Right lung (tissue), 10 donors: Measurements from ENCODE around the gene KANSL2. TPM values are rescaled to one million over a fixed set of nuclear protein-coding genes. Genes with fewer than 3 reads are reported as not detected.
A peak's percentile ranks its signal among the peaks of the same experiment; 100 is the strongest.
"Not testable (repeated sequence)": the region's sequence is repeated elsewhere in the genome, so short reads cannot be mapped to it uniquely, and the experiment has no call there.

Source experiments
- DNase-seq, 2 donors: peaks; one replicate each; pipeline ENCODE4 v3.0.0-alpha.2; 2013
- long read RNA-seq, 8 donors: transcript quantifications; one replicate each; lab custom pipeline, GENCODE V29; 2026
- polyA plus RNA-seq, 5 donors: library from polyadenylated mRNA; unstranded; fragments of 120-200 nt; gene quantifications; one replicate each; pipeline versions ENCODE4 v1.2.1 to v1.2.3, GENCODE V29; 2013; ENCODE audit warnings: inconsistent platforms in 1 of 5, low replicate concordance in 1 of 5; ENCODE audit not compliant: insufficient read length in 5 of 5, insufficient read depth in 1 of 5

The KANSL2 gene
- polyA plus RNA-seq, result 10 to 100 TPM; 49.4 to 63.3 (median 55.1) TPM
- long read RNA-seq, donor 1, transcript KANSL2-201 (10 exons, 2,155 nt), result major isoform, 6 of 27 reads
- long read RNA-seq, donor 1, partial matches to known transcripts, result 18 of 27 reads
- long read RNA-seq, donor 1, other reads (novel, unspliced or antisense), result 0 of 27 reads
- long read RNA-seq, donor 2, partial matches to known transcripts, result 0 of 5 reads
- long read RNA-seq, donor 2, other reads (novel, unspliced or antisense), result 0 of 5 reads
- long read RNA-seq, donor 3, partial matches to known transcripts, result 0 of 1 reads
- long read RNA-seq, donor 3, other reads (novel, unspliced or antisense), result 0 of 1 reads
- long read RNA-seq, donor 4, partial matches to known transcripts, result 0 of 2 reads
- long read RNA-seq, donor 4, other reads (novel, unspliced or antisense), result 0 of 2 reads
- long read RNA-seq, donor 5, partial matches to known transcripts, result 0 of 8 reads
- long read RNA-seq, donor 5, other reads (novel, unspliced or antisense), result 0 of 8 reads
- long read RNA-seq, donor 6, transcript KANSL2-201 (10 exons, 2,155 nt), result major isoform, 6 of 9 reads
- long read RNA-seq, donor 6, partial matches to known transcripts, result 0 of 9 reads
- long read RNA-seq, donor 6, other reads (novel, unspliced or antisense), result 0 of 9 reads
- long read RNA-seq, donor 7, transcript KANSL2-201 (10 exons, 2,155 nt), result major isoform, 5 of 8 reads
- long read RNA-seq, donor 7, partial matches to known transcripts, result 0 of 8 reads
- long read RNA-seq, donor 7, other reads (novel, unspliced or antisense), result 0 of 8 reads
- long read RNA-seq, donor 8, partial matches to known transcripts, result 0 of 2 reads
- long read RNA-seq, donor 8, other reads (novel, unspliced or antisense), result 0 of 2 reads

DNA sequence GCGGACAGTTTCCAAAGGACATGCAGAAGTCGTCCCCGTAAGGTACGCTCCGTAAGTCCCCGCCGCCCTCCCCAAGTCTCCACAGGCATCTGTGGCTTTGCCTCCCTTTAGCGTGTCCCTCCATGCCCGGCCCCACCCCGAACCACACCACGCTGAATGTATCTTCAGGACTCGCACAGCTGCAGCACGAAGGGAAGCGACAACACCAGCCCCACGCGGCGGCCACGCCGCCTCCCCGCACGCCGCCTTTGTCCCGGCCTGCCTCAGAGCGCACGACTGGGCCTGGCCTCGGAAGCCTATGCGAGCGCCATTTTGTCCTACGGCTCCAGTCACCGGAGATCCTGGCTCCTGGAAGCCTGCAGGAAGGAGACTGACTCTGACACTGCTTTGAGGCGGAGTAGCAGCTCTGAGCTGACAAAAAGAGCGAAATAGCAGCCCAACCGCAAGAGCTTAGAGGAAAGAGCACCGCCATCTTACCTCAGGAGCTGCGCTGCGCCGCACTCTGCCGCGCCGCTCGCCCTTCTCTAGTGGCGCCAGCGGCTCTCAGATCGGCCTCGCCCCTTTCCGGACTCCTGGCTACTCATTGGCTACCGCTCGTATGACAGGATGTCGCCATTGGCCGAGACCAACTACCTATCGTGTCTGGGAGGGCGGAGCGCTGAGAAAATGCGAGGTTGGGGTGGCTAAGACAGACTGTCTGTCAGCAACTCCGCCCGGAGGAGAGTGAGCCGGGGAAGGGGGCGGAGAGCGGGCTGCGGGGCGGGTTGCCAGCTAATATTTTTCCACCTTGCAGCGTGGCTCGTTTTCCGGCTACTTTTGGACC, at the start of gene KANSL2:
Gene KANSL2 (minus strand): TSS at position 529 of the 823 bp plus-strand sequence. CDS start 606 bp downstream, outside the sequence.
- DNase-seq, result peak; percentile 94 to 96

DNA sequence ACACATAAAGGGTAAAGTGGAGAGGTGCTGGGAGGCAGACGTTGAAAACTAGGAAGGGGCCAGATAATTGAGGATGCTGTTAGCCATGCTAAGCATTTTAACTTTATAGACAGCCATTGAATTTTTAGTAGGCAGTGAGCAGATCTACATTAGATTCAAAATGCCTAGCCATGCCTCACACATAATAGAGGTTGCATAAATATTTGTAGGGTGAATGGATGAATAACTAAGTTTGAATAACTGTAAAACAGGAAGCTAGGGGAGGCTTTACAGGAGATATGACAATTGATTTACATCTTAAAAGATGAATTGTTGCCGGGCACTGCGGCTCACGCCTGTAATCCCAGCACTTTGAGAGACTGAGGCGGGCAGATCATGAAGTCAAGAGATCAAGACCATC, 46.8 kb upstream of the KANSL2 start:
- no peak for DNase-seq

DNA sequence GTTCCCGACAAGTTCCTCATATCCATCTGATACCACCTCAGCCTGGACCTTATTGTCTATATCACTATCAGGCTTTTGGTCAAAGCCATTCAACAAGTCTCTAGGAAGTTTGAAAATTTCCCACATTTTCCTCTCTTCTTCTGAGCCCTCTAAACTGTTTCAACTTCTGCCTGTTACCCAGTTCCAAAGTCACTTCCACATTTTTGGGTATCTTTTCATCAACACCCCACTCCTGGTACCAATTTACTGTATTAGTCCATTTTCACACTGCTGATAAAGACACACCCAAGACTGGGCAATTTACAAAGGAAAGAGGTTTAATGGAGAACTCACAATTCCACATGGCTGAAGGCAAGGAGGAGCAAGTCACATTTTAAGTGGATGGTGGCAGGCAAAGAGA, 38.7 kb upstream of the KANSL2 start:
- not testable (repeated sequence) for DNase-seq

DNA sequence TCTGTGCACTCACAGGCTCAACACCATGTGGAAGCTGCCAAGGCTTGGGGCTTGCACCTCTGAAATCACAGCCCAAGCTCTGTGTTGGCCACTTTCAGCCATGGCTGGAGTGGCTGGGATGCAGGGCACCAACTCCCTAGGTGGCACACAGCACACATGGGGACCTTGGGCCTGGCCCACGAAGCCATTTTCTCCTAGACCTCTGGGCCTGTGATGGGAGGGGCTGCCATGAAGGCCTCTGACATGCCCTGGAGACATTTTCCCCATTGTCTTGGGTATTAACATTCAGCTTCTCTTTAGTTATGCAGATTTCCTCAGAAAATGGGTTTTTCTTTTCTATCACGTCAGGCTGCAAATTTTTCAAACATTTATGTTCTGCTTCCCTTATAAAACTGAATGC, 38.1 kb upstream of the KANSL2 start:
- not testable (repeated sequence) for DNase-seq

DNA sequence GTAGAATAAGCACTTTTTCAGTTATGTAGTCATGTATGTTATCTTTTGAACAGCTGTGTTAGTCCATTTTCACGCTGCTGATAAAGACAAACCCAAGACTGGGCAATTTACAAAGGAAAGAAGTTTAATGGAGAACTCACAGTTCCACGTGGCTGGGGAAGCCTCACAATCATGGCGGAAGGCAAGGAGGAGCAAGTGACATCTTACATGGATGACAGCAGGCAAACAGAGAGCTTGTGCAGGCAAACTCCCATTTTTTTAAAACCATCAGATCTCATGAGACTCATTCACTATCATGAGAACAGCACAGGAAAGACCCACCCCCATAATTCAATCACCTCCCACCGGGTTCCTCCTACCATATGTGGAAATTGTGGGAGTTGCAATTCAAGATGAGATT, 37.0 kb upstream of the KANSL2 start:
- not testable (repeated sequence) for DNase-seq

GRCh38 chr12:48717252-48717695, 35.2 kb upstream of the KANSL2 start:
- DNase-seq, result peak; percentile 15 to 26

DNA sequence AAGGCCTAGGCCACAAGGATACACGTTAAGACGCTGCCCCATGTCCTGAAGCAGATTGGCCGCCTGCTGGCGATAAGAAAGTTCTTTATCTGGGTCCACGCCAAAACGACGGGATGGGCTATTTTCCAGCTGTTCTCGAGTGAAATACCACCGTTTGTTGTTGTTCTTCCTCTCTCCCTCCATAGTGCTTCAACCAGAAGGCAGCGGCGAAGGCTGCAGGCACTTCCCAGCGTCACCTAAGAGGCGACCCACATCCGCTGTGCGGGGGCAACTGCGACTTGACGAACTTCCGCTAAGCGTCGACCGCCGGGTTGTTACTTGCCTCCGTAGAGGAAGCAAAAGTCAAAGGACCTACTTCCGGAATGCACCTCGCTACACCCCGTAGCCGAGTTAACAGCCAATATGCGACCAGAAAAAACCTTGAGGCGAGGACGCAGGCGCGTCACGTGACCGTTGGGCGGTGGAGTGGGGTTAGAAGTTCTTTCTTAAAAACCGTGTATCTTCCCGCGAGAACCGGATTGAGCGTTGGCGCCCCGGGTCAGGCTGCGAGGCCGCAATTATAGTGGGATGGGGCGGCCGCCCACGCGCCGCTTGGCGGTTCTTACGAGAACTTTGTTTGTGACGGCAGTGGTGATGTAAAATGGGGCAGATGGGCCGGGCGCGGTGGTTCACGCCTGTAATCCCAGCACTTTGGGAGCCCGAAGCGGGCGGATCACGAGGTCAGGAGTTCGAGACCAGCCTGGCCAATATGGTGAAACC, 34.6 kb upstream of the KANSL2 start, which contains the start of gene CCNT1:
Gene CCNT1 (minus strand): TSS at position 215 of the 759 bp plus-strand sequence. CDS start 32 bp downstream, at position 183.
- peak; percentile 100 for DNase-seq

DNA sequence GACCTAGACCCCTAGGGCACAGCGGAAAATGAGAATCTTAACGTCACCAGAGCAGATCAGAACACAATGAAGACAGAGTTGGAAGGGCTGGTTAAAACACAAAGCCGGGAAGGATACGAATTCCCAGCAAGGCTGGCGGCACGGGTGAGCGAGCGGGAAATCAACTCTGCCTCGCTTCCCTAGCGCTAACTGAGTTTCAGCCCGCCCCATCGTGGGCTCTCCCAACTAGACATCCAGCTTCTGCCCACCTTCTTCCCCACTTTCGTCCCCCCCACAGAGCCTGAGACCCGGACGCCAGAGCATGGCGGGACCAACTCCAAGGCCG, 34.1 kb upstream of the KANSL2 start:
- no peak for DNase-seq

DNA sequence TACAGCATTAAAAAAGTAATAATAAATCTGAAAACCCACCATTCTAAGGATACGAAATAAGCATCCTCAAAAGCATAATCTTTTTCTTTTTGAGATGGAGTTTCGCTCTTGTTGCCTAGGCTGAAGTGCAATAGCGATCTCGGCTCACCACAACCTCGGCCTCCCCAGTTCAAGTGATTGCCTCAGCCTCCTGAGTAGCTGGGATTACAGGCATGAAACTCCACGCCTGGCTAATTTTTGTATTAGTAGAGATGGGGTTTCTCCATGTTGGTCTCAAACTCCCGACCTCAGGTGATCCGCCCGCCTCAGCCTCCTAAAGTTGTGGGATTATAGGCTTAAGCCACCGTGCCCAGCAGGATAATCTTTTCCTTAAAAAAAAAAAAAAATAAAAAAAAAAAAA, 30.2 kb upstream of the KANSL2 start:
- DNase-seq, result no peak

DNA sequence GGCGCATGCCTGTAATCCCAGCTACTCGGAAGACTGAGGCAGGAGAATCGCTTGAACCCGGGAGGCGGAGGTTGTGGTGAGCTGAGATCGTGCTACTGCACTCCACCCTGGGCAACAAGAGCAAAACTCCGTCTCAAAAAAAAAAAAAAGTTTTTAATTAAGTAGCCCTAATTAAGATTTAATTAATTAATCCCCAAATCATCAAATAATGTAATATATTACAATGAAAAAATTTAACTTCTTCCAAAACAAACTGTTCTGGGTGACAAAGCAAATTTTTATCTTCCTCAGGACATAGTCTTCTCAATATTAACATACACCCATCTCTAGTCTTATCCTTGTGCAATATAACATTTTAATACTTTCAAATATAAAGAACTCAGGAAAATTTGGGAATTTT, 16.8 kb upstream of the KANSL2 start:
- DNase-seq, result not testable (repeated sequence)

- DNase-seq, result no peak
These were observed 14.6 kb upstream of the KANSL2 start for GRCh38 chr12:48696626-48697025.

DNA sequence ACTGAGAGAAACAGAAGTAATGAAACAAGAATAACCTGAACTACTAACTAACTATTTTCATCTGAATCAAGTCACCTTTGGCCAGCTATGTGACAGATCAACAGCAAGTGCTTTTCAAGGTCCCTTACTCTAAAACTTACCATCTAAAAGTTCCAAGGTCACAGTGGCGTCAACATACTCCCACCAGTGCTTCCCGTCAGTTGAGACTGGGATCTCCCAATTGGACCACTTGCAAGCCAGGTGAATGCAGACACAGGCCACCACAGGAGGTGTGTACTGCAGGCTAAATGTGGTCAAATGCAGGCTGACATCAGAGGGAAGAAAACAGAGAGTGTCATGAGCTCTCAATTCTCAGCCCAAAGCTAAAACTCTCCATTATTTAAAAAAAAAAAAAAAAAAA, 13.8 kb upstream of the KANSL2 start:
- DNase-seq, result no peak

- no peak for DNase-seq
These were observed 12.0 kb upstream of the KANSL2 start for GRCh38 chr12:48694038-48694437.

- DNase-seq, result no peak
These were observed 11.5 kb upstream of the KANSL2 start for GRCh38 chr12:48693572-48693971.

GRCh38 chr12:48691826-48692487, 9.9 kb upstream of the KANSL2 start:
- no peak for DNase-seq

DNA sequence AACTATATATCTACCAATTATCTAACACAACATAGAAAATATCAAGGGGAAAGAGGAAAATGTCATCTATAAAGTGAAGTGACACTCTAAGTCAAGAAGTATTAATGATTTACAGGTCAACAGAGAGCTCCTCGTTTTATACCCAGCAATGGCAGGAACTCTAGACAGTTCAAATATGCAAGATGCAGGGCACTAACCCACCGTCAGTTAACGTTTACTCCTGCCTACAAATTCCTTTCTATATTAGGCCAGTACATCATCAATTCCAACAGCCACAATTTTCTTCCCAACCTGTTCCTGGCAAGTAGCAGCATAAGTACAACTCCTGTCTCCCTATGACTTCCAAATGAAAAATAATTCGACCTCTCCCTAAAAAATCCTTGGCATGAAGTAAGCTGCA, 9.0 kb upstream of the KANSL2 start:
- DNase-seq, result no peak

DNA sequence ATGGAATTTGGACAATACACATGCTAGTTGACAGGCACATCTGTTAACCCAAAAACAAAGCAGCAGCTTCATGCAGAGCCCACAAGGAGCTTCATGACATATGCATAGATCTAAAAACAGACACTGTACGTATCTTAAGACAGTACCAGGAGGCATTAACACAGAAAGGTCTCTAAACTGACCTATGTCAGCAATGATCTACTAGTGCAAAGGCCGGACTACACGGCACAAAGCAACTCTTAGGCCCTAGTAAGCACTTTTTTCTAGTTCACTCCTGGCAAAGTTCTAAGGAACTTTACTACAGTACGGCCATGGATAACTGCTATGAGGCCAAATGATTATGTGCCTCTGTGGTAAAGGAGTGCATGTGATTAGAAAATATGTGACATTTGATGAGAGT, 8.4 kb upstream of the KANSL2 start:
- no peak for DNase-seq

DNA sequence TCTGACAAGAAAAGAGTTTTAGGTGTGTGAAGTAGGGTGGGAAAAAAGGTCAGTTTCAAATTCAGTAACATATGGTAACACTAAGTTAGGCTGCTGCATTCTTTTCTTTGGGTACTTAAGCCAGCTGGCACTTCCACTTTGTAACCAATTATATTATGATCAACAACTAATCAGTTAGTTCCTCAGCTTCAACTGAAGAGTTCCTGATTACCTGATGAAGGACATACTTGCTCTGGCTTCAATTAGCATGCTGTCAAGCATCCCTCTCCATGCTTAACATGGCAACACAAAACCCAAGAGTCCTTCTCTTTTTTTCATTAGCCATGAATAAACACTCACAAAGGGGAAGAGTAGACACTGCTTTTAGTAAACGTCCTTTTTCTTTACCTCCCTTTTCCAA, 6.8 kb upstream of the KANSL2 start:
- DNase-seq, result peak; percentile 32 to 48

GRCh38 chr12:48687592-48687991, 5.6 kb upstream of the KANSL2 start:
- DNase-seq, result no peak

DNA sequence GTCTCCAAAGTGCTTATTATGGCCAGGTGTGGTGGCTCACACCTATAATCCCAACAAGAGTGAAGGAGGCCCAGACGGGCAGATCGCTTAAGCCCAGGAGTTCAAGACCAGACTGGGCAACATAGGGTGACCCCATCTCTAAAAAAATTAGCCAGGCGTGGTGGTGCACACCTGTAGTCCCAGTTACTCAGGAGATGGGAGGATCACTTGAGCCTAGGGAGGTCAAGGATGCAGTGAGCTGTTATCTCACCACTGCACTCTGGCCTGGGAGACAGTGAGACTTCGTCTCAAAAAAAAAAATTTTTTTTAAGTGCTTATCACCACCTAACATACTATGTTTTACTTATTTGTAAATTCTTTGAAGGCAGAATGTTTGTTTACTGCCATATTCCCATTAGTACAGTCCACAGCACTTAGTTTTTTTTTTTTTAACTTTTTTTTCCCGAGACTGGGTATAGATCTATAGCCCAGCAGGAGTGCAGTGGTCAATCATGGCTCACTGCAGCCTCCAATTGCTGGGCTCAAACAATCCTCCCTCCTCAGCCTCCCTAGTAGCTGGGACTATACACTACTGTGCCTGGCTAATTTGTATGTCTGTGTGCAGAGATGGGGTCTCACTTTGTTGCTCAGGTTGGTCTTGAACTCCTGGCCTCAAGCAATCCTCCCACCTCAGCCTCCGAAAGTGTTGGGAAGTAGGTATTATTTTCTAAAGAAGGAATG, 4.7 kb upstream of the KANSL2 start:
- no peak for DNase-seq
